H1 (cell line): Measurements from ENCODE around the gene TWSG1. TPM values are rescaled to one million over a fixed set of nuclear protein-coding genes. Genes with fewer than 3 reads are reported as not detected.
A peak's percentile ranks its signal among the peaks of the same experiment; 100 is the strongest.

Experiments used
- CTCF ChIA-PET: fragments of 300-600 bp; sonication (Branson Sonifier 250); formaldehyde crosslinking; loops from one replicate; lab custom pipeline; 2021; ENCODE audit not compliant: partially characterized antibody; lab: Charles Lee
- POLR2A ChIA-PET: fragments of 300-600 bp; sonication (Branson Sonifier 250); formaldehyde crosslinking; loops from one replicate; lab custom pipeline; 2021; ENCODE audit warnings: inconsistent platforms; ENCODE audit not compliant: partially characterized antibody; lab: Charles Lee
- DNase-seq, 2 experiments: peaks; one replicate each; pipeline versions ENCODE4 v3.0.0 to v3.0.0-alpha.2; 2010 to 2022; ENCODE audit warnings: low spot score in 2 of 2, low read depth in 1 of 2, mixed read lengths in 1 of 2
- FAIRE-seq: peaks from 2 replicates; lab custom pipeline; 2011; peaks lifted over from hg19 to GRCh38; lab: Jason Lieb, UNC
- H2AFZ ChIP-seq: 2 replicates; pipeline ENCODE4 v1.8.1; 2012; ENCODE audit warnings: low read length, inconsistent platforms
- H2AK5ac ChIP-seq: 2 replicates; pipeline ENCODE4 v1.6.1; 2013; ENCODE audit warnings: low read depth, low read length
- H2BK120ac ChIP-seq: replicated peaks from 2 replicates; pipeline ENCODE3; 2013; ENCODE audit warnings: low read depth, low read length, inconsistent platforms
- H2BK12ac ChIP-seq: 2 replicates; pipeline ENCODE4 v1.6.1; 2013; ENCODE audit warnings: low read depth, low read length
- H2BK15ac ChIP-seq: 2 replicates; pipeline ENCODE4 v1.6.1; 2013; ENCODE audit warnings: low read length
- H2BK20ac ChIP-seq: 2 replicates; pipeline ENCODE4 v1.6.1; 2013; ENCODE audit warnings: low read length
- H2BK5ac ChIP-seq: 2 replicates; pipeline ENCODE4 v1.6.1; 2013; ENCODE audit warnings: low read depth, low read length
- H3K14ac ChIP-seq: 2 replicates; pipeline ENCODE4 v1.6.1; 2013; ENCODE audit warnings: inconsistent platforms; ENCODE audit not compliant: insufficient read length
- H3K18ac ChIP-seq: 2 replicates; pipeline ENCODE4 v1.6.1; 2013; ENCODE audit warnings: low read length; ENCODE audit errors: extremely low read depth
- H3K23ac ChIP-seq: 2 replicates; pipeline ENCODE4 v1.6.1; 2013; ENCODE audit warnings: inconsistent platforms; ENCODE audit not compliant: insufficient read length
- H3K23me2 ChIP-seq: 2 replicates; pipeline ENCODE4 v1.6.1; 2013; ENCODE audit warnings: low read depth, low read length
- H3K27ac ChIP-seq: 2 replicates; pipeline ENCODE4 v1.6.1; 2011; ENCODE audit warnings: low read depth, low read length, inconsistent platforms
- H3K27me3 ChIP-seq, 4 experiments: replicated peaks in 1 of 4; 1 replicate in 1 of 4; 2 replicates in 3 of 4; pipeline versions ENCODE4 v1.6.1 to v1.8.1; 2011 to 2013; ENCODE audit warnings: low read length in 3 of 4, mild to moderate bottlenecking in 3 of 4, inconsistent platforms in 2 of 4, mixed read lengths in 2 of 4, moderate library complexity in 1 of 4; ENCODE audit not compliant: control insufficient read depth in 3 of 4, insufficient read depth in 3 of 4; ENCODE audit errors: extremely low read depth in 1 of 4
- H3K36me3 ChIP-seq, 4 experiments: 2 replicates each; pipeline versions ENCODE4 v1.6.1 to v1.8.1; 2011 to 2013; ENCODE audit warnings: mild to moderate bottlenecking in 4 of 4, low read length in 3 of 4, moderate library complexity in 2 of 4, control low read depth in 1 of 4, inconsistent platforms in 1 of 4; ENCODE audit not compliant: insufficient read depth in 4 of 4, control insufficient read depth in 2 of 4
- H3K4ac ChIP-seq: replicated peaks from 2 replicates; pipeline ENCODE3; 2013; ENCODE audit warnings: low read length, low read depth, mixed read lengths, inconsistent platforms; ENCODE audit not compliant: insufficient read length
- H3K4me1 ChIP-seq, 4 experiments: replicated peaks in 1 of 4; 1 replicate in 1 of 4; 2 replicates in 3 of 4; pipeline versions ENCODE4 v1.6.1 to v1.8.1; 2011 to 2013; ENCODE audit warnings: low read length in 3 of 4, inconsistent platforms in 2 of 4, mixed read lengths in 1 of 4; ENCODE audit not compliant: insufficient read depth in 4 of 4, control insufficient read depth in 3 of 4
- H3K4me2 ChIP-seq, 2 experiments: 2 replicates each; pipeline versions ENCODE4 v1.6.1 to v1.8.1; 2011 to 2013; ENCODE audit warnings: low read depth in 2 of 2, low read length in 2 of 2, control low read depth in 1 of 2, inconsistent platforms in 1 of 2, mild to moderate bottlenecking in 1 of 2; ENCODE audit not compliant: insufficient read depth in 1 of 2
- H3K4me3 ChIP-seq, 4 experiments: fragments of 200-600, 300-600 bp in 1 of 4; sonication (generic), shearing (Covaris generic), sonication (Bioruptor Twin) in 1 of 4; 2 replicates each; pipeline versions ENCODE4 v1.5.1 to v1.8.1; 2011 to 2016; ENCODE audit warnings: low read length in 4 of 4, low read depth in 3 of 4, control low read depth in 2 of 4, inconsistent platforms in 2 of 4, mild to moderate bottlenecking in 2 of 4, mixed read lengths in 1 of 4, moderate library complexity in 1 of 4; ENCODE audit not compliant: insufficient read depth in 2 of 4; ENCODE audit errors: extremely low read depth in 1 of 4
- H3K56ac ChIP-seq: replicated peaks from 2 replicates; pipeline ENCODE3; 2013; ENCODE audit warnings: low read depth, mild to moderate bottlenecking, mixed read lengths, low read length, inconsistent platforms; ENCODE audit not compliant: insufficient read length
- H3K79me1 ChIP-seq: 2 replicates; pipeline ENCODE4 v1.6.1; 2013; ENCODE audit warnings: low read depth, low read length, control low read depth
- H3K79me2 ChIP-seq, 2 experiments: 2 replicates each; pipeline versions ENCODE4 v1.6.1 to v1.8.1; 2012 to 2013; ENCODE audit warnings: low read length in 2 of 2, mild to moderate bottlenecking in 2 of 2, inconsistent platforms in 1 of 2; ENCODE audit not compliant: insufficient read depth in 2 of 2, control insufficient read depth in 1 of 2
- H3K9ac ChIP-seq, 4 experiments: replicated peaks in 1 of 4; 1 replicate in 1 of 4; 2 replicates in 3 of 4; pipeline versions ENCODE4 v1.6.1 to v1.8.1; 2011 to 2013; ENCODE audit warnings: low read depth in 3 of 4, low read length in 3 of 4, control low read depth in 2 of 4, mild to moderate bottlenecking in 2 of 4, moderate library complexity in 2 of 4, inconsistent platforms in 1 of 4; ENCODE audit errors: extremely low read depth in 1 of 4
- H3K9me3 ChIP-seq, 2 experiments: 2 replicates each; pipeline versions ENCODE4 v1.6.1 to v1.8.1; 2012 to 2013; ENCODE audit warnings: mild to moderate bottlenecking in 2 of 2, moderate library complexity in 2 of 2, control low read depth in 1 of 2, inconsistent platforms in 1 of 2, low read depth in 1 of 2, low read length in 1 of 2, mixed read lengths in 1 of 2; ENCODE audit not compliant: insufficient read depth in 2 of 2
- H4K20me1 ChIP-seq, 2 experiments: replicated peaks in 1 of 2; 2 replicates each; pipeline versions ENCODE3 to v1.8.1; 2011 to 2013; ENCODE audit warnings: inconsistent platforms in 2 of 2, low read length in 2 of 2, mild to moderate bottlenecking in 1 of 2; ENCODE audit not compliant: insufficient read depth in 2 of 2, control insufficient read depth in 1 of 2
- H4K5ac ChIP-seq: 2 replicates; pipeline ENCODE4 v1.6.1; 2013; ENCODE audit warnings: low read length, low read depth, mixed read lengths, inconsistent platforms; ENCODE audit not compliant: insufficient read length
- H4K8ac ChIP-seq: 2 replicates; pipeline ENCODE4 v1.8.0; 2013; ENCODE audit warnings: mild to moderate bottlenecking, moderate library complexity, low read length, inconsistent platforms; ENCODE audit not compliant: insufficient read depth; ENCODE audit errors: extremely low read depth
- H4K91ac ChIP-seq: replicated peaks from 2 replicates; pipeline ENCODE3; 2013; ENCODE audit warnings: low read length, mixed read lengths, inconsistent platforms; ENCODE audit not compliant: insufficient read length
- CBX5 ChIP-seq: fragments of 300-800, 300-1000 bp; sonication (generic); IDR thresholded peaks from 2 replicates; pipeline ENCODE4 v1.7.1; 2016; ENCODE audit warnings: antibody characterized with exemption, low read length, low read depth
- CBX8 ChIP-seq: fragments of 300-800, 300-1000 bp; sonication (generic); IDR thresholded peaks from 2 replicates; pipeline ENCODE4 v1.7.1; 2016; ENCODE audit warnings: low read depth, low read length, borderline replicate concordance
- CHD1 ChIP-seq: IDR thresholded peaks from 2 replicates; pipeline ENCODE4 v1.6.1; 2012; ENCODE audit warnings: low read depth, low read length, improper control_type of control experiment
- FOSL1 ChIP-seq: IDR thresholded peaks from 2 replicates; pipeline ENCODE4 v1.6.1; 2011; ENCODE audit warnings: mild to moderate bottlenecking, low read depth, low read length, moderate library complexity; ENCODE audit not compliant: insufficient read depth
- GABPA ChIP-seq: IDR thresholded peaks from 2 replicates; pipeline ENCODE4 v1.6.1; 2011; ENCODE audit warnings: mild to moderate bottlenecking, low read length, moderate library complexity, borderline replicate concordance; ENCODE audit not compliant: insufficient read depth
- KDM4A ChIP-seq: IDR thresholded peaks from one replicate; pipeline ENCODE4 v1.7.1; 2012; ENCODE audit warnings: low read depth, mild to moderate bottlenecking, moderate library complexity, low read length, inconsistent platforms; ENCODE audit not compliant: severe bottlenecking
- MAX ChIP-seq: IDR thresholded peaks from 2 replicates; pipeline ENCODE4 v1.6.1; 2012; ENCODE audit warnings: inconsistent platforms
- SIRT6 ChIP-seq: IDR thresholded peaks from one replicate; pipeline ENCODE4 v1.7.1; 2012; ENCODE audit warnings: low read length, inconsistent platforms
- TAF7 ChIP-seq: optimal IDR thresholded peaks from 2 replicates; pipeline ENCODE3; 2011; ENCODE audit warnings: low read depth, mild to moderate bottlenecking, inconsistent platforms, low read length, moderate library complexity, borderline replicate concordance
- WGBS, 2 experiments: shearing (Covaris generic) in 1 of 2; methylation state at CpG; one replicate each; pipeline versions ENCODE4 v1.1.6 to v1.1.7; 2013 to 2015; ENCODE audit warnings: low lambda C conversion rate in 2 of 2, mixed read lengths in 2 of 2, inconsistent platforms in 1 of 2, low coverage in 1 of 2, missing lambda C conversion rate in 1 of 2; ENCODE audit not compliant: insufficient replicate concordance in 2 of 2, insufficient coverage in 1 of 2, insufficient read length in 1 of 2; ENCODE audit errors: extremely low coverage in 1 of 2, missing lambda C conversion rate in 1 of 2; 5-methylcytosine and 5-hydroxymethylcytosine counted together
- polyA plus RNA-seq, 7 experiments: library from polyadenylated mRNA; depleted of rRNA in 3 of 7; stranded (reverse) in 5 of 7; unstranded in 2 of 7; fragments of >200 nt in 5 of 7; fragments of 200-250 nt in 2 of 7; gene quantifications; 1 replicate in 5 of 7; 2 replicates in 1 of 7; 4 replicates in 1 of 7; pipeline versions ENCODE4 v1.2.1 to v1.2.3, GENCODE V29; 2011 to 2013; ENCODE audit warnings: missing spikeins in 2 of 7, mixed read lengths in 2 of 7
- total RNA-seq: library from RNA; stranded (reverse); fragmentation: NEBNext Ultra II Directional; extraction: Animal tissue kit (Norgen Biotek cat#: 25700); gene quantifications from 2 replicates; pipeline ENCODE4 v1.2.1, GENCODE V29; 2021

The TWSG1 gene
- total and polyA plus RNA-seq, 2 of the 8 experiments (the other 6 are each of a cell fraction or from before 2014, with no cell fraction given): 11.8 to 19.8 TPM

GRCh38 chr18:9416563-9417072 is 82.0 kb downstream of the TWSG1 start:
- CTCF ChIA-PET: interaction anchor here (1.0 to 1.7 kb wide), 2 partner anchors 13 to 51 kb away, joined by 3 to 6 read pairs; no protein-coding TSS in a partner anchor
- Histone ChIP-seq H3K18ac (no peak overlapping the region), H2BK12ac (no peak overlapping the region), H3K79me1 (no peaks in the 10 kb centered on the region), H3K27ac (no peak overlapping the region), H2BK20ac (no peak overlapping the region), H2BK120ac (no peak overlapping the region), H2BK15ac (no peak overlapping the region), H3K4me3 (no peak overlapping the region), H2BK5ac (no peak overlapping the region), H4K5ac (no peak overlapping the region), H3K79me2 (no peaks in the 10 kb centered on the region), H3K36me3 (no peaks in the 10 kb centered on the region), H3K4me1 (peaks cover 0 to 4% (median 0%) of the 10 kb centered on the region in 4 experiments; a peak in 2 of 7 replicates), H3K27me3 (no peaks in the 10 kb centered on the region), H3K9ac (no peak overlapping the region), H3K4me2 (no peak overlapping the region), H4K8ac (no peak overlapping the region), H3K23ac (no peak overlapping the region), H3K23me2 (no peaks in the 10 kb centered on the region; the same call in 1 of the 2 replicates), H3K9me3 (peaks cover 0 to 2% of the 10 kb centered on the region in 2 experiments; a peak in 1 of 4 replicates), H4K20me1 (no peaks in the 10 kb centered on the region), H3K14ac (no peak overlapping the region), H2AFZ (0 out of 2 replicates have a peak overlapping the region, but pooled peaks have one; percentile 21), H3K4ac (no peak overlapping the region), H3K56ac (no peak overlapping the region), H4K91ac (no peak overlapping the region), H2AK5ac (no peak overlapping the region)
- WGBS, 2 experiments: 90% methylated on average over 6 of the region's 6 CpGs; no CpG with 5 or more reads in 1 of the 2 experiments
- DNase-seq (no peak), FAIRE-seq (no peak)
- POLR2A ChIA-PET: interaction anchor here (1.1 kb wide), 1 partner anchor 58 kb away, joined by 6 read pairs; no protein-coding TSS in a partner anchor
- TF ChIP-seq CBX8 (no peak), FOSL1 (no peak), SIRT6 (no peak), MAX (no peak), TAF7 (no peak), KDM4A (no peak), CBX5 (no peak), GABPA (no peak), CHD1 (no peak)
